Uterus (tissue), 4 donors: ENCODE measurements around the gene THOC1. TPM values are rescaled to one million over a fixed set of nuclear protein-coding genes. Genes with fewer than 3 reads are reported as not detected.

Experiments used
- DNase-seq, 2 donors: peaks; one replicate each; pipeline ENCODE4 v3.0.0-alpha.2; 2019 to 2020
- H3K27ac ChIP-seq, 2 donors: fragments of 200-600 bp; sonication (generic); 1 replicate in 1 of 2; 2 replicates in 1 of 2; pipeline ENCODE4 v1.5.1; 2016 to 2018
- H3K27me3 ChIP-seq, 2 donors: fragments of 200-600 bp; sonication (generic); one replicate each; pipeline ENCODE4 v1.5.1; 2018 to 2019; ENCODE audit warnings: control low read depth in 1 of 2
- H3K36me3 ChIP-seq, 2 donors: fragments of 200-600 bp; sonication (generic); one replicate each; pipeline ENCODE4 v1.5.1; 2019; ENCODE audit warnings: control low read depth in 1 of 2
- H3K4me1 ChIP-seq, 2 donors: fragments of 200-600 bp; sonication (generic); one replicate each; pipeline ENCODE4 v1.5.1; 2018 to 2019; ENCODE audit warnings: control low read depth in 1 of 2
- H3K4me3 ChIP-seq, 2 donors: fragments of 200-600 bp; sonication (generic); 1 replicate in 1 of 2; 2 replicates in 1 of 2; pipeline ENCODE4 v1.5.1; 2018 to 2019; ENCODE audit warnings: mild to moderate bottlenecking in 1 of 2
- H3K9me3 ChIP-seq, 2 donors: fragments of 200-600 bp; sonication (generic); one replicate each; pipeline ENCODE4 v1.5.1; 2019; ENCODE audit warnings: control low read depth in 1 of 2
- CTCF ChIP-seq, 4 experiments: fragments of 200-600 bp in 2 of 4; fragments of 450-650 bp in 2 of 4; sonication (generic) in 2 of 4; IDR thresholded peaks; one replicate each; pipeline ENCODE4 v1.5.1; 2016 to 2019; ENCODE audit warnings: antibody characterized with exemption in 4 of 4, mild to moderate bottlenecking in 2 of 4, moderate library complexity in 1 of 4
- POLR2A ChIP-seq, 2 donors: fragments of 450-650 bp; IDR thresholded peaks; one replicate each; pipeline ENCODE4 v1.6.1; 2016; ENCODE audit warnings: antibody characterized with exemption in 2 of 2, mild to moderate bottlenecking in 1 of 2, moderate library complexity in 1 of 2
- intact Hi-C: fragments of 100-400 bp; cut with DNase I; formaldehyde crosslinking; loops from one replicate; pipeline ENCODE4 v1.15.1; 2023; ENCODE audit warnings: low total_unique reads
- total RNA-seq, 4 donors: library from RNA; depleted of rRNA in 3 of 4; stranded (reverse); fragments of >200 nt in 3 of 4; gene quantifications; one replicate each; pipeline versions ENCODE4 v1.1.0 to v1.2.4, GENCODE V29; 2014 to 2023
- donor health status: DM: yes; HTN: yes; CAD: no.

The THOC1 gene
- total RNA-seq, 4 donors from 2014 or later, result 58.2 to 245 (median 98.6) TPM

- intact Hi-C loops, result no loop called here
- no peak overlapping the region for H3K27ac ChIP-seq
- H3K4me3 ChIP-seq, result no peak overlapping the region
- no peaks in the 10 kb centered on the region for H3K27me3 ChIP-seq
- no peaks in the 10 kb centered on the region for H3K36me3 ChIP-seq
- TF ChIP-seq POLR2A (IDR thresholded peaks at IDR 0.05) (no peak), CTCF (IDR thresholded peaks at IDR 0.05) (no peak)
- H3K4me1 ChIP-seq, result no peaks in the 10 kb centered on the region
- DNase-seq, result no peak
- no peaks in the 10 kb centered on the region for H3K9me3 ChIP-seq
These were observed 35.2 kb upstream of the THOC1 start for GRCh38 chr18:303011-303410.

- TF ChIP-seq CTCF (IDR thresholded peaks at IDR 0.05) (no peak), POLR2A (IDR thresholded peaks at IDR 0.05) (no peak)
- no peak for DNase-seq
These were observed 34.2 kb upstream of the THOC1 start for GRCh38 chr18:302097-302496.

GRCh38 chr18:297936-298335 is 30.1 kb upstream of the THOC1 start:
- Histone ChIP-seq H3K27me3 (no peaks in the 10 kb centered on the region), H3K4me3 (no peak overlapping the region), H3K4me1 (no peaks in the 10 kb centered on the region), H3K9me3 (no peaks in the 10 kb centered on the region), H3K27ac (no peak overlapping the region), H3K36me3 (no peaks in the 10 kb centered on the region)
- no peak for DNase-seq
- TF ChIP-seq CTCF (IDR thresholded peaks at IDR 0.05) (no peak), POLR2A (IDR thresholded peaks at IDR 0.05) (no peak)
- intact Hi-C loops, result no loop called here

More at GRCh38 chr18:302097-302496, 34.2 kb upstream of the THOC1 start:
- no peak overlapping the region for H3K4me3 ChIP-seq
- H3K27me3 ChIP-seq, result no peaks in the 10 kb centered on the region
- H3K9me3 ChIP-seq, result no peaks in the 10 kb centered on the region
- intact Hi-C loops, result no loop called here
- H3K4me1 ChIP-seq, result no peaks in the 10 kb centered on the region
- no peaks in the 10 kb centered on the region for H3K36me3 ChIP-seq
- no peak overlapping the region for H3K27ac ChIP-seq

GRCh38 chr18:295756-296490 is 28.1 kb upstream of the THOC1 start:
- no peak for TF ChIP-seq POLR2A (IDR thresholded peaks at IDR 0.05)
- no peak for TF ChIP-seq CTCF (IDR thresholded peaks at IDR 0.05)
- intact Hi-C loops, result no loop called here

GRCh38 chr18:294566-294965 is 26.7 kb upstream of the THOC1 start:
- TF ChIP-seq CTCF (IDR thresholded peaks at IDR 0.05) (no peak), POLR2A (IDR thresholded peaks at IDR 0.05) (no peak)
- no peaks in the 10 kb centered on the region for H3K27me3 ChIP-seq
- no peak for DNase-seq
- intact Hi-C loops, result no loop called here
- no peaks in the 10 kb centered on the region for H3K36me3 ChIP-seq
- H3K27ac ChIP-seq, result no peak overlapping the region
- no peaks in the 10 kb centered on the region for H3K9me3 ChIP-seq
- H3K4me1 ChIP-seq, result no peaks in the 10 kb centered on the region
- H3K4me3 ChIP-seq, result no peak overlapping the region

More at GRCh38 chr18:295756-296490, 28.1 kb upstream of the THOC1 start:
- Histone ChIP-seq H3K27me3 (no peaks in the 10 kb centered on the region), H3K9me3 (no peaks in the 10 kb centered on the region), H3K4me3 (no peak overlapping the region), H3K36me3 (no peaks in the 10 kb centered on the region), H3K4me1 (no peaks in the 10 kb centered on the region), H3K27ac (no peak overlapping the region)
- no peak for DNase-seq
